HG03066 (cell line): Measurements from ENCODE around the gene RRP9.

Experiments
- ATAC-seq: cut with Tn5 transposase; IDR thresholded peaks from one replicate; pipeline ENCODE4 v1.9.1; 2021; ENCODE audit warnings: low read depth; ENCODE audit not compliant: unreplicated experiment

The RRP9 gene

DNA sequence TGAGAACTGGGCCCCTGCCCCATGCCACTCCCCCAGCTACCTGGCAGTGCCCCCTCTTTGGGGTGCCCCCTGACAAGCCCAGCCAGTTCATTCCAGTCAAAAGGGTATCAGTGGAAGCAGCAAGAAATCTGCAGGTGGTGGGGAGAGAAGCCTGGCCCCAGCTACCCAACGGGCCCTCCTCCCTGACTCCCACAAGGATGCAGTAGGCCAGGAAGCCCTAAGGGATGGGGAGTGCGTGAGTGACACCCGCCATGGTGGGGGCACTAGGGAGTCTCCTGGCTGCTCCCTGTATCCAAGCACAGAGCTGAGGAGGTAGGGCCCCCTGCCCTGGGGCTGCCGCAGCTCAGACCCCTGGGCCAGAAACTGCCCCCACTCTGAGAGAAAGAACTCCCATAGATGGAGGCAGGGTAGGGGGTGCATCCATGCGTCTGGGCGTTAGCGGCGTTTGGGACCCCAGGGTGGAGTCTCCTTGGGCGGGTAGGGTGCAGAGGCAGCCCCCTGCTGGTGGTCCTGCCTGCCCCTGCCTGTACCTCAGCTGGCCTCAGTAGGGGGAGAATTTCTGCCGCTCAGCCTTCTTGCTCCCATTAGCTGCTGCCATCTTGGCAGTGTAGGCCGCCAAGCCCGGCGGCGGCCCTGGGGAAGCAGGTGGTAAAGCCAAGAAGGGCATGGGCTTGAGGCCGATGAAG, 16.0 kb upstream of the RRP9 start:
- ATAC-seq: no peak

DNA sequence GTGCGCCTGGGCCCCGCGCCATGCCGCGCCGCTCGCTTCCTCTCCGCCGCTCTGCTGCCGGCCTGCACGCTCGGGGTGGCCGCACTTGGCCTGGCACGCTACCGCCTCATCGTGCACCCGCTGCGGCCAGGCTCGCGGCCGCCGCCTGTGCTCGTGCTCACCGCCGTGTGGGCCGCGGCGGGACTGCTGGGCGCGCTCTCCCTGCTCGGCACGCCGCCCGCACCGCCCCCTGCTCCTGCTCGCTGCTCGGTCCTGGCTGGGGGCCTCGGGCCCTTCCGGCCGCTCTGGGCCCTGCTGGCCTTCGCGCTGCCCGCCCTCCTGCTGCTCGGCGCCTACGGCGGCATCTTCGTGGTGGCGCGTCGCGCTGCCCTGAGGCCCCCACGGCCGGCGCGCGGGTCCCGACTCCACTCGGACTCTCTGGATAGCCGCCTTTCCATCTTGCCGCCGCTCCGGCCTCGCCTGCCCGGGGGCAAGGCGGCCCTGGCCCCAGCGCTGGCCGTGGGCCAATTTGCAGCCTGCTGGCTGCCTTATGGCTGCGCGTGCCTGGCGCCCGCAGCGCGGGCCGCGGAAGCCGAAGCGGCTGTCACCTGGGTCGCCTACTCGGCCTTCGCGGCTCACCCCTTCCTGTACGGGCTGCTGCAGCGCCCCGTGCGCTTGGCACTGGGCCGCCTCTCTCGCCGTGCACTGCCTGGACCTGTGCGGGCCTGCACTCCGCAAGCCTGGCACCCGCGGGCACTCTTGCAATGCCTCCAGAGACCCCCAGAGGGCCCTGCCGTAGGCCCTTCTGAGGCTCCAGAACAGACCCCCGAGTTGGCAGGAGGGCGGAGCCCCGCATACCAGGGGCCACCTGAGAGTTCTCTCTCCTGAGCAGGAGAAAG, 14.4 kb upstream of the RRP9 start:
- ATAC-seq: no peak

DNA sequence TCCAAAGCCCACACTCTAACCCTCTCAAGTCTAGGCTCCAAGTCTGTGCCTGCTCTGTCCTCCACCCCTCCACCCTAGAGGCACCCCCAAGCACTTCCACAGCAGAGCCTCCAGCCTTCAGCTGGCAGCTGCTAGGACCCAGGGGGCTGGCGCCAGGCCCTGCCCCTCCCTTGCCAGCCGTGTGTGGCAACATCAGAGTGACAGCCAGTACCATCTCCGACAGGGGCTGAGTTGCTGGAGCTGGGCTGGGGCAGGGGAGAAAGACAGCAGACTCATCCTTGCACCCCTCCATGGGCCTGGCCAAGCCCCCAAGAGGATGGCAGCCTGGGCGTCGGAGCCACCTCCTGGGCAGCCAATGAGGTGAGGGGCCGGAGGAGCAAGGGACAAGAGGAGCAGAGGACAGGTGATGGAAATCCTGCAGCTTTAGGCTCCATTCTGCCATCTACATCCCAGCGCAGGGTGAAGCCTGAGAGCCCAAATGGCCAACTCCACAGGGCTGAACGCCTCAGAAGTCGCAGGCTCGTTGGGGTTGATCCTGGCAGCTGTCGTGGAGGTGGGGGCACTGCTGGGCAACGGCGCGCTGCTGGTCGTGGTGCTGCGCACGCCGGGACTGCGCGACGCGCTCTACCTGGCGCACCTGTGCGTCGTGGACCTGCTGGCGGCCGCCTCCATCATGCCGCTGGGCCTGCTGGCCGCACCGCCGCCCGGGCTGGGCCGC, 13.6 kb upstream of the RRP9 start, which contains the start of gene GPR62:
TSS of gene GPR62 (plus strand) at position 207 of the 718 bp plus-strand sequence. CDS start at position 479, 272 bp downstream.
- ATAC-seq: no peak

DNA sequence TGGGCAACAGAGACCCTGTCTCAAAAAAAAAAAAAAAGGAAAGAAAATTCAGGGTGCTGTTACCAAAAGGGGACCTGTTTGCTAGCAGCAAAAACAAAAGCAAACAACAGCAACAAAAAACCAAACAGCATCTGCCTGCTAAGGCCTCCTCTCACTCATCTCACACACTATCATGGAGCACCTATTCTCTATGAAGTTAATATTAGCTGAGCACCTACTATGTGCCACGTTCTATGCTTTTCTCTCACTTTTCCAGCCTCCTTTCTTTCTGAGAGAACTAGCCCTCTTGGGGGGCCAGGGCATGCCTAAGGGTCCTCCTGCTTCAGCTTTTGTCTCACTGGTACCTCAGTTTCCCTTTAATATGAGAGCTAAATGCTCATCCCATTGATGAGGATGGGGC, 13.0 kb upstream of the RRP9 start:
- ATAC-seq: no peak

DNA sequence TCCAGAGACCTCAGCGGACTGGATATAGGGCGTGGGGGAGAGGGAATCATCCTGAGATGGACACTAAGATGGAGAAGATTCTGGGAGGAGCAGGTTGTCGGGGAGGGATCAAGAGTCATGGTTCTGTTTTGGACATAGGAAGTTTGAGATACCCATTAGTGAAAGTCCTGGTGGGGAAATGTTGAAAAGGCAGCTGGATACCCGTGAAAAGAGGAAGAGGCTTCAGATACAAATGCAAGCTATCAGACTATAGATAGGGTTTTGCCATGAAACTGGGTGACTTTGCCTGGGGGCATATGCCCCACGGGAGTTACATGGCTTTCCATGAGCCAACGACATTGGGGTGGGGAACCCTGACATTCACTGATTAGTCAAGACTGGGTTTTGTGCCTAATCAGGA, 12.4 kb upstream of the RRP9 start:
- ATAC-seq: no peak

DNA sequence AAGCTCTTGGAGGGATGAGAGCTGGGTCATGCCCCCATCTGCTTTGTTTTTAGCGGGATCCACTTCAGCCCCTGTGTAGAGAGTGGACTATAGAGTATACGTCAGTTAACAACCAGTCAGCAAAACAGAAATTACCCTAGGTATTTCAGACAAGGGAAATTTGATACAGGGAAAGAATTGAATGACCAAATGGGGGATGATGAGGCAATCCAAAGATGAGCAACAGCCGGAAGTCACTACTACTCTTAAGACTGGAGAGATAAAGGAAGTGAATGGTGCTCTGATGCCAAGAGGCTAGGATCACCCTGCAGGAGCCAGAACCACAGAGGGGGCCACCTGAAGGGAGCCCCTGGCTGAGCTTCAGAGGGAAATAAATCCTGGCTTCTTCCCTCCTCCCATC, 11.7 kb upstream of the RRP9 start:
- no peak for ATAC-seq

DNA sequence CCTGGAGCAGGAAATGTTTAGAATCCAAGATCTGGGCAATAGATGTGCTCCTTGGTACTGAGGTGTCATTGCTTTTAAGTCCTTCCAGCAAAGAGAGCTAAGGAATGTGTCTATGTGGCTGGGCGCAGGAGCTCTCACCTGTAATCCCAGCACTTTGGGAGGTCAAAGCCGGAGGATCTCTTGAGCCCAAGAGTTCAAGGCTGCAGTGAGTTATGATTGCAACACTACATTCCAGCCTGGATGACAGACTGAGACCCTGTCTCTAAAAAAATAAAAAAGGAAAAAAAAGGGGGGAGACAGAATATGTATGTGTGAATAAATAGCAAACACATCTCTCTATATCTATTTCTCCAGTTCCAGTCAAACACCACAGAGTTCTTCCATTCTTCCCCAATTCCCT, 9.2 kb upstream of the RRP9 start:
- ATAC-seq: no peak

DNA sequence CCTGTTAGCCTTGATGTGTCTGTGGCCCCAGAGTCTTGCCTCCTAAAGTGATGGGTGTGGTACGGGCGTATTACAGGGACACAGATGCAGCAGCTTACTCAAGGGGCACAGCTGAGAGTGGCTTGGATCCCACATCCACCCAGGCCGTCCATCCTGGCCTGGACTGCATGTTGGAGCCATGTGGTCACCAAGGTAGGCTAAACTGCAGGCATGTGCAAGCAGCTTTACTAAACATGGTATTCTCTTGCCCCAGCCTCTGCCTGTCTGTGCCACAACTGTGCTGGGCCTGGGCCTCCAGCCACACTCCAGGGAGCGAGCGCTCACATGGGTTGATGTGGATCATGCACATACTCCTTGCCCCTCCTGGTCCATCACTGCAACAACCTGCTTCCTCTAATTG, 7.4 kb upstream of the RRP9 start:
- no peak for ATAC-seq

DNA sequence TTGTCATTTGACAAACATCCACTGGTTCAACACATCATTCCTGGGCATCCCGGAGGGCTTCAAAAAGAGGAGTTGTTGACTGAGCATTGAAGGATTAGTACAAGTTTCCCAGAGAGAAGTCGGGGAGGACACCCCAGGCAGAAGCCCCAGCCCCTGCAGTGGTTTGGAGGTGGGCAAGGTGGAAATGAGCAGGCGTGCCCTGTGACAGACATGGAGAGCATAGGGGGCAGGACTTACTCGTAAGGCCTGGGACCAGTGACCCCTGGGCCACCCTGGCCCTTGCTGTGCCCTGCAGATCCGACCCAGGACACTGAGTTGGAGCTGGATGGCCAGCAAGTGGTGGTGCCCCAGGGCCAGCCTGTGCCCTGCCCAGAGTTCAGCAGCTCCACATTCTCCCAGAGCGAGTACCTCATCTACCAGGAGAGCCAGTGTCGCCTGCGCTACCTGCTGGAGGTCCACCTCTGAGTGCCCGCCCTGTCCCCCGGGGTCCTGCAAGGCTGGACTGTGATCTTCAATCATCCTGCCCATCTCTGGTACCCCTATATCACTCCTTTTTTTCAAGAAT, 6.4 kb upstream of the RRP9 start:
- ATAC-seq: no peak

DNA sequence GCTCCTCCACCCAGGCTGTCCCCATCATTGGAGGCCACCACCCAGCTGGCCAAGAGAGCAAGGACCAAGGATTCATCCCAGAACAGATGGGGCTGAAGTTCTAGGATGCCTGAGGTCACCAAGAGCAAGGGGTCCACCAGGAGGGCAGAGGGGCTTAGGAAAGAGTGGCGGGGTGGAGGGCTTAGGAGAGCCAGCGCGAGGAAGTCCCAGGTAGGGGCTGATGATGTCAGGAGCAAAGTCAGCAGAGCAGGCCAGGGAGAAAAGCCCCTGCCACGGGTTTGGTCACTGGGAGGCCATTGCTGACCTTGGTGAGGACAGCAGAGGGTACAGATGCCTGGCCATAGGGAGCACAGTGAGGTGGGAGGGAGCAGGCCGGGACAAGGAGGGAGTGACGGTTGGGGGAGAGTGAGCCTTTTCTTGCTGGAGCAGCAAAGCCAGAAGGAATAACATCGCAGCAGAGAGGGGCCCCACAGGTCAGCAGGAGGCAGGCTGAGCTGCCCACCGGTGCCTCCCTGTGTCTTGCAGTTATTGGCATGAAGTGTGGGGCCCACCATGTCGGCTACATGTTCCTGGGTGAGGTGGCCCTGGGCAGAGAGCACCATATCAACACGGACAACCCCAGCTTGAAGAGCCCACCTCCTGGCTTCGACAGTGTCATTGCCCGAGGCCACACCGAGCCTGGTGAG, 5.7 kb upstream of the RRP9 start:
- ATAC-seq: no peak

DNA sequence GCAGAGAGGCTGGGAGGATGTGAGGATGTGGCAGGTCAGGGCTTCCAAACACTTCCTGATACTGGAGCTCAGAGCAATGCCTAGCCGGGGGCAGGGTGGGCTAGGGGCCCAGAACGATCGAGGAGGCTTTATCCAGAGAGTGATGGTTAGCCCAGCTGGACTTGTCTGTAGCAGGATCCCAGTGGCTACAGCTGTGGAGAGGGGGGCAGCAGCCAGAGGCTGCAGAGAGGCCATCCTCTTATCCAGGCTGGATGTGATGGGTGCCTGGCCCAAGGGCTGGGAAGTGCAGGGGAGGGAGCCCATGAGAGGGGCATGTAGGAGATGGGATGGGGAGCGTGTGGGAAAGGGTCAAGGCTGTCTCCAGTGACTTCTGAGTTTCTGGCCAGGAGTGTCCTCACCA, 5.1 kb upstream of the RRP9 start:
- no peak for ATAC-seq

DNA sequence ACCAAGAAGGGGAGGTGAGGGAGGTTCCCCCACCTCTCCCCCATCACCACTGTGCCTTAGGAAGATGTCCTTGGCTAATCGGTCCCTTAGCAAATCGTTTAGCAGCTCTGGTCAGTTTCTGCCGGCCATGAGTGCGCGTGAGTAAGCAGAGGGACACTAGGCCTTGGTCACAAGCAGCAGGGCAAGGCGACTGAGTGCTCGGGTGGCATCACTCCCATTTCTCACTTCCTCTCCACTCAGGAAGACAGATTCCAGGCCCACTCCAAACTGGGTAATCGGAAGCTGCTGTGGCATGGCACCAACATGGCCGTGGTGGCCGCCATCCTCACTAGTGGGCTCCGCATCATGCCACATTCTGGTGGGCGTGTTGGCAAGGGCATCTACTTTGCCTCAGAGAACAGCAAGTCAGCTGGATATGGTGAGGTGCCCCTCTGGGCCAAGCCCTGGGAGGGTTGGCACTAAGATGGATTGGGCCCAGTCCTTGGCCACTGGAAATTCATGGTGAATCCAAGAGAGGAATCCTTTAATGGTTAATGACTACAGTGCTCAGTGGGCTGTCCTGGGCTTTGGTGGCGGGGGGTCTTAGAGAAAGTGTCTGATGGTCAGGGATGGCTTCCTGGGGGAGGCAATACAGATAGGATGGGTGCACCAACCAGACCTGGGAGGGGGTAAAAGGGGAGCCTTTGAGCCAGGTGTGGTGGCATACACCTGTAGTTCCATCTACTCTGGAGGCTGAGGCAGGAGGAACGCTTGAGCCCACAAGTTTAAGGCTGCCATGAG, 4.4 kb upstream of the RRP9 start:
- ATAC-seq: no peak

DNA sequence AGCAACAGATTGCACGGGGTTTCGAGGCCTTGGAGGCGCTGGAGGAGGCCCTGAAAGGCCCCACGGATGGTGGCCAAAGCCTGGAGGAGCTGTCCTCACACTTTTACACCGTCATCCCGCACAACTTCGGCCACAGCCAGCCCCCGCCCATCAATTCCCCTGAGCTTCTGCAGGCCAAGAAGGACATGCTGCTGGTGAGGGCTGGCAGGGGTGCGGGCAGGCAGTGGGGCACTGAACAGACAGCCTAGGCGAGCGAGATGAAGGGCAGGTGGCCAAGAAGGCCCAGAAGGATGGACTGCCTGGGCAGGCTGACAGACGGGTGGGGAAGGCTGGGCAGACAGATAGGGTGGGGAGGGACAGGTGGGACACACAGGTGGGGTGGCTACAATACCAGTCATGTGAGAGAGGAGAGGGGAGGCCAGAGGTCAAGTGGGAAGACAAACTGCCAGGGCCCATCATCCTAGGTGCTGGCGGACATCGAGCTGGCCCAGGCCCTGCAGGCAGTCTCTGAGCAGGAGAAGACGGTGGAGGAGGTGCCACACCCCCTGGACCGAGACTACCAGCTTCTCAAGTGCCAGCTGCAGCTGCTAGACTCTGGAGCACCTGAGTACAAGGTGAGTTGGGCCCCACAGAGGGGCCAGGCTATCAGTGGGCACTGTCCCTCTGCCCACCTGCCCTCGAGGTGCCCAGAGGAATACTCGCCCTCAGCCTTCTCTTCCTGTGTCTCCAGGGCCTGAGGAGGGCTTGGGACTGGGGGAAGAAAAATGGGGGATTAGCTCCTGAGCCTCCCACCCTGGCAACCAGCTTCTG, 3.5 kb upstream of the RRP9 start:
- ATAC-seq: no peak

DNA sequence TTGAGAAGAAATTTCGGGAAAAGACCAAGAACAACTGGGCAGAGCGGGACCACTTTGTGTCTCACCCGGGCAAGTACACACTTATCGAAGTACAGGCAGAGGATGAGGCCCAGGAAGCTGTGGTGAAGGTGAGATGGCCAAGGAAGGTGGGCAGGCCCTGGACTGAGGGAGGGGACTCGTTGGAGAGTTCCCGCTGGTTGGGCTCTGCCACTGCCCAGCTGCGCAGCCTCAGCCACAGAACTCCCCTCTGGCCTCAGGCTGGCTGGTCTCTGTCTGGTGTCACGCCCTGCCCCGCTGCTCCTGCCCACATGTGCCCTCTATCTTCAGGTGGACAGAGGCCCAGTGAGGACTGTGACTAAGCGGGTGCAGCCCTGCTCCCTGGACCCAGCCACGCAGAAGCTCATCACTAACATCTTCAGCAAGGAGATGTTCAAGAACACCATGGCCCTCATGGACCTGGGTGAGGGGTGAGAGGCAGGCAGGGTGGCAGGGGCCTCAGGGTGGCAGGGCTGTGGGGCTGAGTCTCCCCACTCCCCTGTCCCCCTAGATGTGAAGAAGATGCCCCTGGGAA, 2.8 kb upstream of the RRP9 start:
- no peak for ATAC-seq

DNA sequence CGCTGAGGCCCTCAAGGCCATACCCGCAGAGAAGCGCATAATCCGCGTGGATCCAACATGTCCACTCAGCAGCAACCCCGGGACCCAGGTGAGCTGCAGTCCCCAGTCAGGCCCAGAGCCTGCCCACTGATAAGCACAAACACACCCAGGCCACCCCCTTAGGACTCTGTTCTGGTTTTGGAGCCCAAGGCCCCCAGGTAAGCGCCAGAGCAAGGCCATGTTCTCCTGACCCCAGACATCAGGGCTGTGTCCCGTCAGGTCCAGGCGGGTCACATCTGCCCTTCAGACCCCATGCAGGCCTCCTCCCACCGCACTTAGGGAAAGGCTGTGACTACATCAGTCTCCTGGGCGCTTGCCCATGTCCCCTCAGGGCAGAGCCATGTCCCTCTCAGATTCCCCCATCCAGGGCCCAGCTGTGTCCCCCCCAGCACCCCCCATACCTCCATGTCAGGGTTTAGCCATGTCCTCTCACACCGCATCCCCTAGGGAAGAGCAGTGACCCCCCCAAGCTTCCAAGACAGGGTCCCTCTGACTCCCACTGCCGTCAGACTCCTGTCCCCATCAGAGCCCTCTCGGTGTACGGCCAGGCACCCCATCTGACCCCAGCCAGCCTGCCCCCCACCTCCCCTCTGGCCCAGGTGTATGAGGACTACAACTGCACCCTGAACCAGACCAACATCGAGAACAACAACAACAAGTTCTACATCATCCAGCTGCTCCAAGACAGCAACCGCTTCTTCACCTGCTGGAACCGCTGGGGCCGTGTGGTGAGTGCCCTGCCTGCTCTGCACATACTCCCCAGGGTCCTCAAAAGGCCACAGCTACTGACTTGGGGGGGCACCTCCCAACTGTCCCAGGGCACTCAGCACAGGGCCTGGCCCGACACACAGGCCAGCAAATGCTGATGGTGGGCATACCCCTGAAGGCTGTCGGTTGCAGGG, 2.0 kb upstream of the RRP9 start:
- no peak for ATAC-seq

DNA sequence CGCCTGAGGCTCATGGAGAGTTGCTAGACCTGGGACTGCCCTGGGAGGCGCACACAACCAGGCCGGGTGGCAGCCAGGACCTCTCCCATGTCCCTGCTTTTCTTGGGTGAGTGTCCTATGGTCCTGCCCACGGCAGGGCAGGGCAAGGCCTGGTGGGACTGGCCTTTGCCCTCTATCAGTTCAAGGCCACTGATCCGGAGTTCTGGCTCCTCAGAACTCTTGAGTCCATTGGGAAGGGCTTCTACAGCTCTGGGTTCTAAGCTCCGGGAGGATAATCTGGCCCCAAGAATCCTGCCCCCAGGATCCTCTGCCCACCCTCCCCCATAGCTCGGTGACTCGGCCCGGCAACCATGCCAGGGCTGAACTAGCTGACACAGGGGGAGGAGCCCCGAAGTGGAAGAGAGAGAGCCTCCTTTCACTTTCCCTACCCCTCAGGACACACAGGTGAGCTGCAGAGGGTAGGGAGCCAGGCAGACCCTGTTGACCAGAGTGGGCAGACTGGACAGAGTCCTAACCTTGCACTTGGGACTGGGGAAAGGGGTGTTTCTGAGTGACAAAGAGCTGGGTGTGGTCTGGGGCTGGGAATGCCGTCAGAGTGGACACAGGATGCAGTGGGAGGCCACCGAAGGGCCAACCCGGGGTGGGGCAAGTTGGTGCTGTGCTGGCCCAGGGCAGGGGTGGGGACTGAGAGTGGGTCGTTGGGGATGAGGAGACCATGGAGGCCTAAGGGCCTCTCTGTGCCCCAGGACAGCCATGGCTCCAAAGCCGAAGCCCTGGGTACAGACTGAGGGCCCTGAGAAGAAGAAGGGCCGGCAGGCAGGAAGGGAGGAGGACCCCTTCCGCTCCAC, 1.1 kb upstream of the RRP9 start:
- ATAC-seq: peak; percentile 40

DNA sequence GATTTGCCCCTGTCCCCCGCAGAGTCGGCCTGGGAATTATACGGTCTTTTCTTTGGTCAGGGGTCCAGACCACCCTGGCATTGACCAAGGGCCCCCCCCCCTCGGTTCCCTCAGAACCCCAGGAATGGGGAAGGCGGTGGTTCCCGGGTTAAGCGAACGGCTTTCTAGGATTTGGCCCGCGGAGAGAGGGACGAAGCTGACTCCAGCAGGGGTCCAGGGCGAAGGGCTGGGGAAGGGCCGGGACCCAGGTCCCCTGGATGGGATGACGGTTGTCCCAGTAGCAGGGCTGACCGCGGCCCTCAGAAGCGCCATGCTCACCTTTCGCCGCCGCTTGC, 274 bp downstream of the RRP9 start:
- no peak for ATAC-seq
